Lower leg skin (tissue), 4 donors: ENCODE data around the gene TASP1. TPM values are rescaled to one million over a fixed set of nuclear protein-coding genes. Genes with fewer than 3 reads are reported as not detected.
A peak's percentile ranks its signal among the peaks of the same experiment; 100 is the strongest.

Source experiments
- DNase-seq, 2 donors: peaks; one replicate each; pipeline ENCODE4 v3.0.0-alpha.2; 2019; ENCODE audit warnings: low spot score in 2 of 2
- H3K4me3 ChIP-seq: fragments of 200-600 bp; sonication (generic); 2 replicates; pipeline ENCODE4 v1.5.1; 2017; ENCODE audit warnings: mild to moderate bottlenecking, low read depth; ENCODE audit not compliant: poor library complexity, severe bottlenecking
- CTCF ChIP-seq, 3 donors: fragments of 450-650 bp; IDR thresholded peaks; one replicate each; pipeline ENCODE4 v1.5.1; 2016; ENCODE audit warnings: antibody characterized with exemption in 3 of 3, mild to moderate bottlenecking in 3 of 3, moderate library complexity in 2 of 3
- POLR2A ChIP-seq, 2 donors: fragments of 450-650 bp; IDR thresholded peaks; one replicate each; pipeline ENCODE4 v1.6.1; 2016 to 2017; ENCODE audit warnings: antibody characterized with exemption in 2 of 2, mild to moderate bottlenecking in 1 of 2, moderate library complexity in 1 of 2
- WGBS, 2 donors: methylation state at CpG; one replicate each; pipeline ENCODE4 v1.1.5; 2018; 5-methylcytosine and 5-hydroxymethylcytosine counted together
- intact Hi-C: fragments of 100-400 bp; cut with DNase I; formaldehyde crosslinking; loops from one replicate; pipeline ENCODE4 v1.15.0; 2023; ENCODE audit warnings: low total_unique reads
- total RNA-seq, 4 donors: library from RNA; depleted of rRNA; stranded (reverse); fragments of >200 nt; gene quantifications; one replicate each; pipeline ENCODE4 v1.1.0, GENCODE V29; 2016

Gene TASP1
- total RNA-seq, 4 donors from 2014 or later, result 9.0 to 18.3 (median 12.7) TPM

- no peak overlapping the region for H3K4me3 ChIP-seq
- intact Hi-C loops, result no loop called here
- DNase-seq, result no peak
- no peak for TF ChIP-seq POLR2A (IDR thresholded peaks at IDR 0.05)
- TF ChIP-seq CTCF (IDR thresholded peaks at IDR 0.05), result no peak
- 93% methylated on average over 5 of the region's 5 CpGs for WGBS, 2 donors
Measured at GRCh38 chr20:13552061-13552460, 86.7 kb downstream of the TASP1 start.

- no peak overlapping the region for H3K4me3 ChIP-seq
- TF ChIP-seq POLR2A (IDR thresholded peaks at IDR 0.05) (no peak), CTCF (IDR thresholded peaks at IDR 0.05) (no peak)
- intact Hi-C loops, result loop anchor here (5.0 kb wide), 1 partner anchor 427 kb away; no protein-coding TSS in a partner anchor
- DNase-seq, result no peak
- WGBS, 2 donors, result 93 to 100% methylated on average over 1 of the region's 1 CpG
Measured at GRCh38 chr20:13549451-13549850, 89.3 kb downstream of the TASP1 start.

GRCh38 chr20:13546497-13547131, 92.1 kb downstream of the TASP1 start:
- no peak overlapping the region for H3K4me3 ChIP-seq
- intact Hi-C loops, result loop anchor here (5.0 kb wide), 1 partner anchor 424 kb away; no protein-coding TSS in a partner anchor
- 6 to 9% methylated on average over 2 of the region's 2 CpGs for WGBS, 2 donors
- DNase-seq, result peak; percentile 65 to 95
- TF ChIP-seq CTCF (IDR thresholded peaks at IDR 0.05) (peak in 1 of 3 donors; percentile 49), POLR2A (IDR thresholded peaks at IDR 0.05) (no peak)

DNA sequence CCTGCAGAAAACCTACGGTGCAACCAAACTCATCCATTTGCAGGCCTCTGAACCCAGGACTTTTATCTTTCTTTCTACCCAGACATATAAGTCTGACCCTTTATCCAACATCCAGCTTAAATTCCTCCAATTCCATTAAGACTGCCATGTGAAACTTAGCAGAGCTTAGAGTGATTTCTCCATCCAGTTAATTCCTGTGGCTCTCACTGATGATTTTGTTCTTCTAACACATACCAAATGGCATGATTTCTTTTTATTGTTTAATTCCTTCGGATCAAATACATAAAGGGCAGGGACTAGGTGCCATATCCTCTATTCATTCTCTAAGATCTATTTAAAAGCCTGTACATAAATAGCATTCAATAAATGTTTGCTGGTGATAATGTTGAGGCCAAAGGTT, 92.9 kb downstream of the TASP1 start:
- intact Hi-C loops, result loop anchor here (5.0 kb wide), 1 partner anchor 423 kb away; no protein-coding TSS in a partner anchor
- TF ChIP-seq POLR2A (IDR thresholded peaks at IDR 0.05) (no peak), CTCF (IDR thresholded peaks at IDR 0.05) (no peak)
- WGBS, 2 donors, result 75 to 86% methylated on average over 2 of the region's 2 CpGs
- no peak overlapping the region for H3K4me3 ChIP-seq
- no peak for DNase-seq

GRCh38 chr20:13543783-13544182, 94.9 kb downstream of the TASP1 start:
- no peak for TF ChIP-seq CTCF (IDR thresholded peaks at IDR 0.05)
- TF ChIP-seq POLR2A (IDR thresholded peaks at IDR 0.05), result no peak
- no peak overlapping the region for H3K4me3 ChIP-seq
- 78 to 79% methylated on average over 4 of the region's 4 CpGs for WGBS, 2 donors
- intact Hi-C loops, result no loop called here
- DNase-seq, result no peak

GRCh38 chr20:13535627-13536026, 103.1 kb downstream of the TASP1 start:
- intact Hi-C loops, result no loop called here

More at GRCh38 chr20:13535627-13536026, 103.1 kb downstream of the TASP1 start:
- H3K4me3 ChIP-seq, result no peak overlapping the region
- WGBS, 2 donors, result 97 to 99% methylated on average over 4 of the region's 4 CpGs
- TF ChIP-seq CTCF (IDR thresholded peaks at IDR 0.05) (no peak), POLR2A (IDR thresholded peaks at IDR 0.05) (no peak)
- DNase-seq, result no peak
